HepG2 (cell line): ENCODE results near the gene GRIK3. TPM values are rescaled to one million over a fixed set of nuclear protein-coding genes. Genes with fewer than 3 reads are reported as not detected.

Source experiments
- ATAC-seq: fragments of 200-7000 bp; cut with Tn5 transposase; 3 replicates; pipeline ENCODE4 v1.9.1; 2020; ENCODE audit warnings: mild to moderate bottlenecking, moderate library complexity
- BruUV-seq: library from RNA; stranded (reverse); fragments of 400-500 nt; replicated peaks from 2 replicates; lab custom pipeline; 2021; lab: Mats Ljungman, UMichigan
- CTCF ChIA-PET: fragments of 300-600 bp; formaldehyde crosslinking; extraction: SDS; loops from one replicate; lab custom pipeline; 2021; ENCODE audit warnings: low total read pairs, inconsistent platforms, low intra/inter-chr PET ratio; lab: Yijun Ruan, JAX
- POLR2A ChIA-PET: fragments of 350-600 bp; sonication (Branson Sonifier 250); formaldehyde crosslinking; loops from one replicate; lab custom pipeline; 2020; ENCODE audit warnings: antibody characterized with exemption, inconsistent platforms; lab: Yijun Ruan, JAX
- DNase-seq: peaks from one replicate; pipeline ENCODE4 v3.0.0-alpha.2; 2015; ENCODE audit warnings: low spot score
- FAIRE-seq: peaks from 3 replicates; lab custom pipeline; 2011; peaks lifted over from hg19 to GRCh38; lab: Jason Lieb, UNC
- H2AFZ ChIP-seq: one replicate; pipeline ENCODE4 v1.6.1; 2011; ENCODE audit warnings: low read length, inconsistent platforms
- H3K27ac ChIP-seq: fragments of 300-600 bp; 3 replicates; pipeline ENCODE4 v1.8.0; 2011; ENCODE audit warnings: mixed run types, mild to moderate bottlenecking, mixed read lengths, low read length, inconsistent platforms; ENCODE audit not compliant: insufficient read depth; ENCODE audit errors: extremely low read length
- H3K27me3 ChIP-seq, 2 experiments: fragments of 200-600 bp in 1 of 2; 2 replicates in 1 of 2; 3 replicates in 1 of 2; pipeline versions ENCODE4 v1.6.0 to v1.8.0; 2011; ENCODE audit warnings: low read length in 2 of 2, mild to moderate bottlenecking in 2 of 2, moderate library complexity in 2 of 2, inconsistent platforms in 1 of 2; ENCODE audit not compliant: insufficient read depth in 2 of 2, control insufficient read depth in 1 of 2
- H3K36me3 ChIP-seq, 2 experiments: fragments of 200-600 bp in 1 of 2; replicated peaks in 1 of 2; 2 replicates in 1 of 2; 3 replicates in 1 of 2; pipeline versions ENCODE4 v1.5.1 to v1.8.0; 2011; ENCODE audit warnings: low read length in 2 of 2, inconsistent platforms in 1 of 2; ENCODE audit not compliant: insufficient read depth in 2 of 2, control insufficient read depth in 1 of 2
- H3K4me1 ChIP-seq: 2 replicates; pipeline ENCODE4 v1.5.1; 2012; ENCODE audit warnings: low read length, inconsistent platforms; ENCODE audit not compliant: insufficient read depth
- H3K4me2 ChIP-seq: 2 replicates; pipeline ENCODE4 v1.6.0; 2011; ENCODE audit warnings: low read depth, low read length, inconsistent platforms
- H3K4me3 ChIP-seq, 3 experiments: fragments of 200-600 bp in 1 of 3; sonication (generic), shearing (Covaris generic) in 1 of 3; replicated peaks in 1 of 3; 2 replicates each; pipeline ENCODE4 v1.5.1; 2011 to 2016; ENCODE audit warnings: low read length in 3 of 3, inconsistent platforms in 2 of 3, low read depth in 2 of 3, mild to moderate bottlenecking in 2 of 3, control low read depth in 1 of 3, mixed read lengths in 1 of 3; ENCODE audit not compliant: insufficient read depth in 1 of 3
- H3K79me2 ChIP-seq: one replicate; pipeline ENCODE4 v1.6.1; 2011; ENCODE audit warnings: low read length, inconsistent platforms; ENCODE audit not compliant: insufficient read depth
- H3K9ac ChIP-seq: 2 replicates; pipeline ENCODE4 v1.6.0; 2011; ENCODE audit warnings: mild to moderate bottlenecking, low read depth, low read length, inconsistent platforms; ENCODE audit not compliant: insufficient read depth
- H3K9me3 ChIP-seq: 2 replicates; pipeline ENCODE4 v1.5.1; 2012; ENCODE audit warnings: mild to moderate bottlenecking, low read length
- H4K20me1 ChIP-seq: 2 replicates; pipeline ENCODE4 v1.6.0; 2011; ENCODE audit warnings: inconsistent platforms, mild to moderate bottlenecking, low read length, moderate library complexity; ENCODE audit not compliant: insufficient read depth
- CENPBD1 ChIP-seq: sonication (generic); formaldehyde crosslinking; IDR thresholded peaks from 2 replicates; pipeline ENCODE4 v1.8.0; 2022; ENCODE audit warnings: missing genetic modification reagents, low read depth, mild to moderate bottlenecking, borderline replicate concordance
- HDAC1 ChIP-seq: sonication (generic); formaldehyde crosslinking; IDR thresholded peaks from 2 replicates; pipeline ENCODE4 v1.5.1; 2020; ENCODE audit warnings: mild to moderate bottlenecking, missing genetic modification reagents
- KDM6A ChIP-seq: IDR thresholded peaks from 2 replicates; pipeline ENCODE4 v1.6.1; 2016; ENCODE audit warnings: low read depth
- TRIM22 ChIP-seq: fragments of 450-650 bp; IDR thresholded peaks from 2 replicates; pipeline ENCODE4 v1.6.1; 2017
- ZBTB4 ChIP-seq: sonication (generic); formaldehyde crosslinking; IDR thresholded peaks from 2 replicates; pipeline ENCODE4 v1.4.0; 2020; ENCODE audit warnings: missing genetic modification reagents, mild to moderate bottlenecking, borderline replicate concordance
- ZFYVE20 ChIP-seq: sonication (generic); formaldehyde crosslinking; IDR thresholded peaks from 2 replicates; pipeline ENCODE4 v1.8.0; 2023; ENCODE audit warnings: low read depth, mild to moderate bottlenecking, moderate library complexity, missing genetic modification reagents, borderline replicate concordance
- ZNF576 ChIP-seq: sonication (generic); formaldehyde crosslinking; IDR thresholded peaks from 2 replicates; pipeline ENCODE4 v1.4.0; 2020; ENCODE audit warnings: mild to moderate bottlenecking, missing genetic modification reagents
- WGBS: methylation state at CpG from one replicate; pipeline ENCODE4 v1.1.6; 2017; ENCODE audit warnings: low lambda C conversion rate; 5-methylcytosine and 5-hydroxymethylcytosine counted together
- in situ Hi-C: cut with HindIII; loops from 2 replicates; pipeline ENCODE4 v1.10.0; 2017; ENCODE audit warnings: low pct_unique_long_range_greater_than_20kb; ENCODE audit not compliant: extremely low pct_ligation_motif_present
- intact Hi-C: fragments of 100-400 bp; cut with micrococcal nuclease; formaldehyde crosslinking; loops from one replicate; pipeline ENCODE4 v1.10.0; 2022; ENCODE audit not compliant: unreplicated experiment
- polyA plus RNA-seq, 8 experiments: library from polyadenylated mRNA; depleted of rRNA in 3 of 8; stranded (reverse) in 7 of 8; unstranded in 1 of 8; fragments of >200 nt; fragmentation: Illumina TruSeq in 4 of 8; extraction: Trizol in 4 of 8; gene quantifications; 2 replicates each; pipeline versions ENCODE4 v1.2.1 to v1.2.3, GENCODE V29; 2011 to 2016; ENCODE audit warnings: low read depth in 4 of 8, missing spikeins in 1 of 8, mixed read lengths in 1 of 8; ENCODE audit not compliant: insufficient read depth in 1 of 8
- total RNA-seq, 5 experiments: library from RNA; depleted of rRNA; stranded (reverse); fragments of >200 nt; fragmentation: Illumina TruSeq; extraction: Trizol; gene quantifications; 2 replicates each; pipeline ENCODE4 v1.2.3, GENCODE V29; 2016; ENCODE audit warnings: low read depth in 1 of 5
- TF ChIP-seq, protein P1 (sequence below): sonication (generic); formaldehyde crosslinking; IDR thresholded peaks from 2 replicates; pipeline ENCODE4 v1.9.0; 2021; ENCODE audit warnings: missing genetic modification reagents, borderline replicate concordance

GRIK3 gene
- total and polyA plus RNA-seq, 2 of the 13 experiments (the other 11 are each of a cell fraction or from before 2014, with no cell fraction given) = not detected

GRCh38 chr1:37012226-37012625, 22.1 kb downstream of the GRIK3 start:
- Histone ChIP-seq H3K4me3 (no peak overlapping the region), H3K9ac (no peak overlapping the region), H3K4me2 (no peak overlapping the region), H4K20me1 (no peaks in the 10 kb centered on the region), H2AFZ (no peak overlapping the region), H3K36me3 (no peaks in the 10 kb centered on the region), H3K9me3 (no peaks in the 10 kb centered on the region), H3K27me3 (peaks cover 0 to 2% of the 10 kb centered on the region in 2 experiments; a peak in 1 of 5 replicates), H3K4me1 (no peaks in the 10 kb centered on the region), H3K79me2 (no peaks in the 10 kb centered on the region), H3K27ac (no peak overlapping the region)
- in situ Hi-C loops (no loop called here), intact Hi-C loops (no loop called here)
- WGBS = 0% methylated on average over 4 of the region's 6 CpGs
- TF ChIP-seq TRIM22 (no peak), ZBTB4 (CRISPR knock-in tag) (no peak), HDAC1 (CRISPR knock-in tag) (no peak), KDM6A (CRISPR knock-in tag) (no peak), CENPBD1 (CRISPR knock-in tag) (no peak), ZFYVE20 (CRISPR knock-in tag) (no peak), ZNF576 (CRISPR knock-in tag) (no peak)
- TF ChIP-seq, protein P1, sequence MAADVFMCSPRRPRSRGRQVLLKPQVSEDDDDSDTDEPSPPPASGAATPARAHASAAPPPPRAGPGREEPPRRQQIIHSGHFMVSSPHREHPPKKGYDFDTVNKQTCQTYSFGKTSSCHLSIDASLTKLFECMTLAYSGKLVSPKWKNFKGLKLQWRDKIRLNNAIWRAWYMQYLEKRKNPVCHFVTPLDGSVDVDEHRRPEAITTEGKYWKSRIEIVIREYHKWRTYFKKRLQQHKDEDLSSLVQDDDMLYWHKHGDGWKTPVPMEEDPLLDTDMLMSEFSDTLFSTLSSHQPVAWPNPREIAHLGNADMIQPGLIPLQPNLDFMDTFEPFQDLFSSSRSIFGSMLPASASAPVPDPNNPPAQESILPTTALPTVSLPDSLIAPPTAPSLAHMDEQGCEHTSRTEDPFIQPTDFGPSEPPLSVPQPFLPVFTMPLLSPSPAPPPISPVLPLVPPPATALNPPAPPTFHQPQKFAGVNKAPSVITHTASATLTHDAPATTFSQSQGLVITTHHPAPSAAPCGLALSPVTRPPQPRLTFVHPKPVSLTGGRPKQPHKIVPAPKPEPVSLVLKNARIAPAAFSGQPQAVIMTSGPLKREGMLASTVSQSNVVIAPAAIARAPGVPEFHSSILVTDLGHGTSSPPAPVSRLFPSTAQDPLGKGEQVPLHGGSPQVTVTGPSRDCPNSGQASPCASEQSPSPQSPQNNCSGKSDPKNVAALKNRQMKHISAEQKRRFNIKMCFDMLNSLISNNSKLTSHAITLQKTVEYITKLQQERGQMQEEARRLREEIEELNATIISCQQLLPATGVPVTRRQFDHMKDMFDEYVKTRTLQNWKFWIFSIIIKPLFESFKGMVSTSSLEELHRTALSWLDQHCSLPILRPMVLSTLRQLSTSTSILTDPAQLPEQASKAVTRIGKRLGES = no peak
- ATAC-seq (no peak), FAIRE-seq (no peak), DNase-seq (no peak)
- POLR2A ChIA-PET = no interaction called here
- no TSS peak for BruUV-seq
- CTCF ChIA-PET = no interaction called here
